Upper lobe of left lung (tissue), 6 donors: ENCODE measurements around the gene DPYSL3. TPM values are rescaled to one million over a fixed set of nuclear protein-coding genes. Genes with fewer than 3 reads are reported as not detected.

Source experiments
- ATAC-seq, 2 donors: fragments of 200-7000 bp; cut with Tn5 transposase; one replicate each; pipeline ENCODE4 v1.9.1; 2022; ENCODE audit warnings: mild to moderate bottlenecking in 2 of 2, moderate library complexity in 2 of 2; ENCODE audit not compliant: low FRiP score in 2 of 2
- DNase-seq, 2 donors: peaks; one replicate each; pipeline ENCODE4 v3.0.0-alpha.2; 2019 to 2020
- H3K27ac ChIP-seq, 4 donors: fragments of 200-600 bp; sonication (generic); one replicate each; pipeline ENCODE4 v1.5.1; 2016 to 2019
- H3K27me3 ChIP-seq, 4 donors: fragments of 200-600 bp; sonication (generic); one replicate each; pipeline ENCODE4 v1.5.1; 2017 to 2019
- H3K36me3 ChIP-seq, 4 donors: fragments of 200-600 bp; sonication (generic); one replicate each; pipeline ENCODE4 v1.5.1; 2016 to 2019
- H3K4me1 ChIP-seq, 4 donors: fragments of 200-600 bp; sonication (generic); one replicate each; pipeline ENCODE4 v1.5.1; 2018 to 2019
- H3K4me3 ChIP-seq, 4 donors: fragments of 200-600 bp; sonication (generic); one replicate each; pipeline ENCODE4 v1.5.1; 2017 to 2019; ENCODE audit warnings: mild to moderate bottlenecking in 2 of 4, moderate library complexity in 1 of 4
- H3K9me3 ChIP-seq, 4 donors: fragments of 200-600 bp; sonication (generic); one replicate each; pipeline ENCODE4 v1.5.1; 2018 to 2019
- EP300 ChIP-seq, 4 donors: sonication (generic); formaldehyde crosslinking; IDR thresholded peaks; one replicate each; pipeline ENCODE4 v1.5.1; 2017; ENCODE audit warnings: antibody characterized with exemption in 4 of 4, control low read depth in 2 of 4
- POLR2A ChIP-seq, 4 donors: fragments of 450-650 bp; IDR thresholded peaks; one replicate each; pipeline ENCODE4 v1.5.1; 2016 to 2017; ENCODE audit warnings: antibody characterized with exemption in 4 of 4, mild to moderate bottlenecking in 2 of 4
- POLR2AphosphoS5 ChIP-seq, 2 donors: sonication (generic); formaldehyde crosslinking; IDR thresholded peaks; one replicate each; pipeline ENCODE4 v1.5.1; 2017; ENCODE audit warnings: antibody characterized with exemption in 2 of 2
- WGBS, 2 donors: methylation state at CpG; one replicate each; pipeline ENCODE4 v1.1.5; 2017 to 2018; 5-methylcytosine and 5-hydroxymethylcytosine counted together
- total RNA-seq, 6 donors: library from RNA; depleted of rRNA in 4 of 6; stranded (reverse); fragments of >200 nt in 4 of 6; gene quantifications; one replicate each; pipeline versions ENCODE4 v1.1.0 to v1.2.1, GENCODE V29; 2016 to 2021
- TF ChIP-seq, protein P1 (sequence below), 6 experiments: fragments of 450-650 bp in 4 of 6; fragments of 200-600 bp in 2 of 6; sonication (generic) in 2 of 6; IDR thresholded peaks; one replicate each; pipeline ENCODE4 v1.5.1; 2016 to 2019; ENCODE audit warnings: antibody characterized with exemption in 6 of 6
- donor health status: DM: no; HTN: no; CAD: no; lungs with moderate emphysema.
- donor health status: DM: no; HTN: yes; CAD: no; lungs with severe emphysema.

The DPYSL3 gene
- total RNA-seq, 6 donors from 2014 or later = 24.4 to 85.1 (median 40.6) TPM

DNA sequence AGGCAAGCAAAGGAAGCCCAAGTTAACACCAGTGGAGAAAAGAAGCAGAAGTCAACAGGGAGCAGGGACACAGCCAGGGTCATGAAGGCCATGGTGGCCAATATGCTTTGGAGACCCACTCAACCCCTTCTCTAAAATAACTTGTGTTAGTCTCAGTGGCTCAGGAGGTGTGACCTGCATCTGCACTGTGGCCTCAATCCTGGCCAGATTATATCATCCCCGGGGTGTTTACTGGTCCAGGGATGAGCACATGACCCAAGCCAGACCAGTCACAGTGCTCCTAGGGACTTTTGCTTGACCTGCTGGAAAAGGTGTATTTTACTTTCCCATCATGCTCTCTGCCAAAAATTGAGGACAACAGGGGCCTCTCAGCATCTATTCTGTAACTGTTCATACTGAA is 105.2 kb downstream of the DPYSL3 start:
- no peaks in the 10 kb centered on the region for H3K27me3 ChIP-seq
- WGBS, 2 donors = 94 to 100% methylated on average over 1 of the region's 1 CpG
- H3K36me3 ChIP-seq = peaks cover 0 to 21% (median 4%) of the 10 kb centered on the region in 4 donors
- H3K27ac ChIP-seq = peak overlapping the region; percentile 72 to 82 (median 78)
- DNase-seq (no peak), ATAC-seq (no peak)
- H3K4me3 ChIP-seq = no peak overlapping the region
- H3K9me3 ChIP-seq = no peaks in the 10 kb centered on the region
- peaks cover 7 to 15% (median 12%) of the 10 kb centered on the region in 4 donors for H3K4me1 ChIP-seq
- TF ChIP-seq POLR2AphosphoS5 (IDR thresholded peaks at IDR 0.05) (no peak), POLR2A (IDR thresholded peaks at IDR 0.05) (peak in 1 of 4 donors; percentile 3)

DNA sequence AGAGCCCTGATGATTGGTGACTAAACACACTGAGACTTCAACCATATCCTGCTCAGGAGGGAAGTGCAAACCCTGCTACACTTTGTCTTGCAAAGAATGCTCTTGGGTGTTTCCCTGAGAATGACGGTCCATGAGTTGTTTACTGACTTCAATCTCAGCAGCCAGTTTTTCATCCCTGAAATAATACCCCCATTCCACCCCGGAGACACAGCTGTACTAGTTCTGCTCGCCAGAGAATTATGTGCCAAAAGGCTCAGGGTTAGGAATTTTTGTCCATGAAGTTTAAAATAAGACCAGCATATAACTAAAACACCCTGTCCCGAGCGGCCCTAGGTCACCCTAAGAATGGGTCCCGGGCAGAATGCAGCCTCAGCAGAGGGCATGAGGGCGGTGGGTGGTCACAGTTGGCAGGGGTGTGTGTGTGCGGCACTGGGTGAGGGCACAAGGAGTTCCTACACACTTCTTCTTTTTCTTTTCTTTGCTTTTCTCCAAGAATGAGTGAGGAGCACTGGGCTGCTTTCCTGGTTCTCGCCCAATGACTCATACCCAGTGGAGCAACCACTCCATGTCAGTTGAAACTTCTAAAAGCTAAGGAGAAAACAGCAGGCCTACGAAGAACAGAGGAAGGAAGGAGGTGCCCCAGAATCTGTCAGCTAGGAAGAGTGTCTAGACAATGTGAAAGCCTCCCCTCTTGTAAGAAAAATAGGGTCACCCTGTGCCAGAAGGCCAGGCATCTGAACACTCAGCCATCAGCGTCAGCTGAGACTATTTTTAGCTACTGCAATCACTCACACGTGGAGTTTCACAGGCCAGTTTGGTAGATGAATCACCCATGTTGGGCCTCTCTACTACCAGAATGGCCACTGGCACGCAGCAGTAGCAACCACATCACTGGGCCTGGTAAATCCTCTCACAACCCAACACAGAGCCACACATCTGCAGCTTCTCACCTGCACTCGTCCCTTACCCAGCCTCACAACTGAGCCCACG is 105.9 kb downstream of the DPYSL3 start:
- peaks cover 0 to 25% (median 4%) of the 10 kb centered on the region in 4 donors for H3K36me3 ChIP-seq
- H3K27me3 ChIP-seq = no peaks in the 10 kb centered on the region
- 57 to 60% methylated on average over 15 of the region's 15 CpGs for WGBS, 2 donors
- no peaks in the 10 kb centered on the region for H3K9me3 ChIP-seq
- TF ChIP-seq EP300 (IDR thresholded peaks at IDR 0.05) = peak in 2 of 4 donors; percentile 23 to 60
- peak in 1 of 4 donors; percentile 24 for TF ChIP-seq POLR2A (IDR thresholded peaks at IDR 0.05)
- TF ChIP-seq, protein P1, sequence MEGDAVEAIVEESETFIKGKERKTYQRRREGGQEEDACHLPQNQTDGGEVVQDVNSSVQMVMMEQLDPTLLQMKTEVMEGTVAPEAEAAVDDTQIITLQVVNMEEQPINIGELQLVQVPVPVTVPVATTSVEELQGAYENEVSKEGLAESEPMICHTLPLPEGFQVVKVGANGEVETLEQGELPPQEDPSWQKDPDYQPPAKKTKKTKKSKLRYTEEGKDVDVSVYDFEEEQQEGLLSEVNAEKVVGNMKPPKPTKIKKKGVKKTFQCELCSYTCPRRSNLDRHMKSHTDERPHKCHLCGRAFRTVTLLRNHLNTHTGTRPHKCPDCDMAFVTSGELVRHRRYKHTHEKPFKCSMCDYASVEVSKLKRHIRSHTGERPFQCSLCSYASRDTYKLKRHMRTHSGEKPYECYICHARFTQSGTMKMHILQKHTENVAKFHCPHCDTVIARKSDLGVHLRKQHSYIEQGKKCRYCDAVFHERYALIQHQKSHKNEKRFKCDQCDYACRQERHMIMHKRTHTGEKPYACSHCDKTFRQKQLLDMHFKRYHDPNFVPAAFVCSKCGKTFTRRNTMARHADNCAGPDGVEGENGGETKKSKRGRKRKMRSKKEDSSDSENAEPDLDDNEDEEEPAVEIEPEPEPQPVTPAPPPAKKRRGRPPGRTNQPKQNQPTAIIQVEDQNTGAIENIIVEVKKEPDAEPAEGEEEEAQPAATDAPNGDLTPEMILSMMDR (IDR thresholded peaks at IDR 0.05) = no peak
- TF ChIP-seq POLR2AphosphoS5 (IDR thresholded peaks at IDR 0.05) = peak; percentile 60 to 62
- ATAC-seq = peak; percentile 80 to 88
- H3K4me3 ChIP-seq = no peak overlapping the region
- H3K4me1 ChIP-seq = peaks cover 7 to 15% (median 12%) of the 10 kb centered on the region in 4 donors
- H3K27ac ChIP-seq = peak overlapping the region; percentile 72 to 82 (median 78)
- DNase-seq = peak; percentile 50 to 64

DNA sequence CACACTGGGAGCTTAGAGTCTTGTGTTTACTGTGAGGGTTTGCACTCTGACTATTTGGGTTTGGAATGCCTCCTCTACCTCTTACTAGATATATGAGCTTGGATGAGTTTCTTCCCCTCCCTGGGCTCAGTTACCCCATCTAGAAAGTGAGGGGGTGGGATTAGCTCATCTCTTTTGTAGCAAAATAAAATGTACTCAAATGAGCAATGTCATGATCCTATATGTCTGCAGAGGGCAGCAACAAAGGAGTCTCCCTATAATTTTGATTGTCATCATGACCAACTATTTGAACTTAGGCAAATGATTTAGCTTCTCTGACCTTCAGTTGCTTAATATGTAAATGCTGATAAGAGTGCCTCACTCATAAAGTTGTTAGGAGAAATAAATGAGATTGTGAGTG is 109.0 kb downstream of the DPYSL3 start:
- DNase-seq (no peak), ATAC-seq (no peak)
- no peak overlapping the region for H3K27ac ChIP-seq
- TF ChIP-seq, protein P1 (IDR thresholded peaks at IDR 0.05) = no peak
- TF ChIP-seq EP300 (IDR thresholded peaks at IDR 0.05) (no peak), POLR2A (IDR thresholded peaks at IDR 0.05) (no peak), POLR2AphosphoS5 (IDR thresholded peaks at IDR 0.05) (no peak)
- no peaks in the 10 kb centered on the region for H3K9me3 ChIP-seq
- H3K36me3 ChIP-seq = peaks cover 0 to 39% (median 14%) of the 10 kb centered on the region in 4 donors
- H3K4me1 ChIP-seq = peaks cover 7 to 15% (median 12%) of the 10 kb centered on the region in 4 donors
- H3K27me3 ChIP-seq = no peaks in the 10 kb centered on the region
- no peak overlapping the region for H3K4me3 ChIP-seq

DNA sequence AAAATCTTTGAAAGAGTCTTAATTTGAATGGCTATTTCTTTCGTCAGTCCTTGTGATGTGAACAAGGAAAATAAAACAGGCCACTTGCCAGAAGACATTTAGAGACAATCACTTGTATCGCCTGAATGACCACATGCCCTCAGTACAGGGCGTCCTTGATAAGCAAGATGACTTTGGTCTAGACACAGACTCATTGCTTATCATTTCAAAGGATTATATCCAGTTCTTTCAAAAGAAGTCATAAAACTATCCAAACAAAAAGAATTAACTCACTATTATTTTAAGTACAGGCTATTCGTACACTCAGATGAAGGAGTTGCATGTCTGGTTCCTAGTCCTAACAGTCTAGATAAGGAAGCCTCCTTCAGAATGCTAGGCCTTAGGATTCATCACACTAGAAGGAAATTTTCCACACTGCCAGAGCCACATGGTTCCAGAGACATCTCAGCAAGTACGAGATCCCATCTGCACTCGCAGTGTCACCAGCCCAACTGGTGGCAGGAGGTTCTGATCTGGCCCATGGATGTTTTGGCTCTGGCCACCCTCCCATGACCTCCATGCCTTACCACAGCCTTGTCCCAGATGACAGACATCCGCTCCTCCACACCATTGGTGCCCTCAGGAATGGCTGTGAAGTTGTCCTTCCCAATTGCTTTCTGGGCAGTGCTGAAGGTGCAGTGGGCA is 109.6 kb downstream of the DPYSL3 start:
- Histone ChIP-seq H3K36me3 (peaks cover 0 to 41% (median 13%) of the 10 kb centered on the region in 4 donors), H3K27ac (no peak overlapping the region)

More for the DNA sequence above, 109.6 kb downstream of the DPYSL3 start:
- no peaks in the 10 kb centered on the region for H3K27me3 ChIP-seq
- no peak for TF ChIP-seq POLR2A (IDR thresholded peaks at IDR 0.05)
- TF ChIP-seq, protein P1 (IDR thresholded peaks at IDR 0.05) = no peak
- TF ChIP-seq EP300 (IDR thresholded peaks at IDR 0.05) = no peak
- H3K4me1 ChIP-seq = peaks cover 7 to 15% (median 12%) of the 10 kb centered on the region in 4 donors
- DNase-seq = no peak
- WGBS, 2 donors = 74 to 84% methylated on average over 7 of the region's 7 CpGs
- H3K9me3 ChIP-seq = no peaks in the 10 kb centered on the region
- H3K4me3 ChIP-seq = no peak overlapping the region
- ATAC-seq = no peak
